ENCODE data around the gene GRIN2A. TPM values are rescaled to one million over a fixed set of nuclear protein-coding genes. Genes with fewer than 3 reads are reported as not detected.

GRIN2A gene
- total RNA-seq, 2 experiments from 2014 or later = not detected

DNA sequence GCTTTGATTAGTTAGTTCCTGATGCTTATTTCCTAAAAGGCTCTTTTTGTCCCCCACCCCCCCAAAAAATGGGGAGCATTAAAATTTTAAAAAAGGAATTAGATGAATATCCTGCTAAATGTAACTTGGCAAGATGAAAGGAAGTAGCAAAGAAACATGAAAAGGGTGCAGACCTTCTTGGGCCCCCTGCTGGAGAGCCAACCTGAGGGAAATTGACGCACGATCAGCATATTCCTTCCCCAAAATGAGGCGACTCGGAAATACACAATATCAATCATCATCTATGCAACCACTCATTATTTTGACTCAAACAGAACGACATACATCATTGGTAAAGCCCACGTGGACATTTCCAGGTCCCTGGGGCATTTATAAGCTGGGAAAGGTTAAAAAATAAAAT lies 59.7 kb downstream of the GRIN2A start:
- Histone ChIP-seq H3K9me2 (ENCODE audit: insufficient read depth, low read length) (no peaks in the 10 kb centered on the region), H3K4me2 (ENCODE audit: low read length) (no peak overlapping the region), H3K9me3 (ENCODE audit: low read length) (no peaks in the 10 kb centered on the region), H3K36me3 (ENCODE audit: insufficient read depth, low read length) (no peaks in the 10 kb centered on the region), H4K20me1 (ENCODE audit: insufficient read depth, low read length) (no peaks in the 10 kb centered on the region), H3K27ac (ENCODE audit: low read depth, low read length, poor library complexity, severe bottlenecking) (no peak overlapping the region), H3K4me3 (ENCODE audit: low read depth, low read length, poor library complexity, severe bottlenecking) (no peak overlapping the region), H3K79me2 (ENCODE audit: insufficient read depth, low read depth, low read length) (no peaks in the 10 kb centered on the region), H3K4me1 (ENCODE audit: insufficient read depth, low read length, poor library complexity, severe bottlenecking) (no peaks in the 10 kb centered on the region), H2AFZ (ENCODE audit: low read length) (no peak overlapping the region)
- BruUV-seq (replicated peaks) = no TSS peak
- intact Hi-C loops (cut with micrococcal nuclease; ENCODE audit: unreplicated experiment) = no loop called here
- no peak for DNase-seq (ENCODE audit: low spot score)
- TF ChIP-seq EZH2phosphoT487 (IDR thresholded peaks at IDR 0.05; ENCODE audit: borderline replicate concordance, low read depth, low read length) = no peak
- 0 out of 2 replicates have a peak, but pooled peaks have one; percentile 36 for TF ChIP-seq CTCF (conservative IDR thresholded peaks at IDR 0.05; ENCODE audit: low read length)
- ChIA-PET CTCF (ENCODE audit: unreplicated experiment) (no interaction called here), POLR2A (no interaction called here)

GRCh38 chr16:10121897-10122425 lies 60.3 kb downstream of the GRIN2A start:
- DNase-seq (ENCODE audit: low spot score) = no peak
- intact Hi-C loops (cut with micrococcal nuclease; ENCODE audit: unreplicated experiment) = no loop called here
- Histone ChIP-seq H3K4me2 (ENCODE audit: low read length) (no peak overlapping the region), H3K4me1 (ENCODE audit: insufficient read depth, low read length, poor library complexity, severe bottlenecking) (no peaks in the 10 kb centered on the region), H3K79me2 (ENCODE audit: insufficient read depth, low read depth, low read length) (no peaks in the 10 kb centered on the region), H4K20me1 (ENCODE audit: insufficient read depth, low read length) (no peaks in the 10 kb centered on the region), H2AFZ (ENCODE audit: low read length) (no peak overlapping the region), H3K27ac (ENCODE audit: low read depth, low read length, poor library complexity, severe bottlenecking) (no peak overlapping the region), H3K36me3 (ENCODE audit: insufficient read depth, low read length) (no peaks in the 10 kb centered on the region), H3K4me3 (ENCODE audit: low read depth, low read length, poor library complexity, severe bottlenecking) (no peak overlapping the region), H3K9me3 (ENCODE audit: low read length) (no peaks in the 10 kb centered on the region), H3K9me2 (ENCODE audit: insufficient read depth, low read length) (no peaks in the 10 kb centered on the region)
- no peak for TF ChIP-seq EZH2phosphoT487 (IDR thresholded peaks at IDR 0.05; ENCODE audit: borderline replicate concordance, low read depth, low read length)
- no peak for TF ChIP-seq CTCF (conservative IDR thresholded peaks at IDR 0.05; ENCODE audit: low read length)
- ChIA-PET POLR2A (no interaction called here), CTCF (ENCODE audit: unreplicated experiment) (interaction anchor here (0.5 kb wide), 1 partner anchor 944 kb away, joined by 3 read pairs; no protein-coding TSS in a partner anchor)
- no TSS peak for BruUV-seq (replicated peaks)

DNA sequence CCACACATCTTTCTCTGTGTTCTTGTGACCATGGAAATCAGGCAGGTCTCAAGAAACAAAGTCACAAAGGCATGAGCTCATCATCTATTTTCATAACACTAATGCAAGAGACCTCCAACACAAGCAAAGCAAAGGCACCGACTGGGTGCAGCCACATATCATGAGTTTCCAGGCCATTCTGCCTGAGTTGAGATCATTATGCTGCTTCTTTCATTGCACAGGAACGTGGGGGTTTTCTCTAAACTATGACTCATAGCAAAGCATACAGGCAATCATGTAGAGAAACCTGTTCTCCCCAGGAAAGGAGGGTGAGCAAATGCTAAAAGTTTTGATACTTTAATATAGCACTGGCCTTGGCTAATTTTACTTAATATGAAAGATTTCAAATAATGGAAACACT lies 60.7 kb downstream of the GRIN2A start:
- no peak overlapping the region for H3K4me2 ChIP-seq (ENCODE audit: low read length)
- POLR2A ChIA-PET = no interaction called here
- TF ChIP-seq EZH2phosphoT487 (IDR thresholded peaks at IDR 0.05; ENCODE audit: borderline replicate concordance, low read depth, low read length) (no peak), CTCF (conservative IDR thresholded peaks at IDR 0.05; ENCODE audit: low read length) (no peak)
- no peaks in the 10 kb centered on the region for H4K20me1 ChIP-seq (ENCODE audit: insufficient read depth, low read length)
- DNase-seq (ENCODE audit: low spot score) = no peak
- no peaks in the 10 kb centered on the region for H3K9me2 ChIP-seq (ENCODE audit: insufficient read depth, low read length)
- H3K27ac ChIP-seq (ENCODE audit: low read depth, low read length, poor library complexity, severe bottlenecking) = no peak overlapping the region
- H2AFZ ChIP-seq (ENCODE audit: low read length) = no peak overlapping the region
- no TSS peak for BruUV-seq (replicated peaks)
- intact Hi-C loops (cut with micrococcal nuclease; ENCODE audit: unreplicated experiment) = no loop called here
- no peaks in the 10 kb centered on the region for H3K36me3 ChIP-seq (ENCODE audit: insufficient read depth, low read length)
- H3K4me1 ChIP-seq (ENCODE audit: insufficient read depth, low read length, poor library complexity, severe bottlenecking) = no peaks in the 10 kb centered on the region
- no peaks in the 10 kb centered on the region for H3K9me3 ChIP-seq (ENCODE audit: low read length)
- no peaks in the 10 kb centered on the region for H3K79me2 ChIP-seq (ENCODE audit: insufficient read depth, low read depth, low read length)
- H3K4me3 ChIP-seq (ENCODE audit: low read depth, low read length, poor library complexity, severe bottlenecking) = no peak overlapping the region
- CTCF ChIA-PET (ENCODE audit: unreplicated experiment) = no interaction called here

Measured in OCI-LY7 (cell line).